Epithelial cell of esophagus (primary cell): ENCODE results near the gene PDE6C.

Experiments
- DNase-seq: peaks from one replicate; pipeline ENCODE4 v3.0.0; 2010; ENCODE audit warnings: low read depth
- H3K4me3 ChIP-seq: 2 replicates; pipeline ENCODE4 v1.5.1; 2011; ENCODE audit warnings: mild to moderate bottlenecking, low read length, control low read depth
- CTCF ChIP-seq: IDR thresholded peaks from 2 replicates; pipeline ENCODE4 v1.5.1; 2011; ENCODE audit warnings: low read depth, mild to moderate bottlenecking, low read length, control low read depth, inconsistent platforms; ENCODE audit not compliant: insufficient read depth; ENCODE audit errors: missing control alignments

The PDE6C gene

GRCh38 chr10:93710333-93710909 is 98.1 kb downstream of the PDE6C start:
- no peak overlapping the region for H3K4me3 ChIP-seq
- DNase-seq = no peak
- no peak for TF ChIP-seq CTCF

DNA sequence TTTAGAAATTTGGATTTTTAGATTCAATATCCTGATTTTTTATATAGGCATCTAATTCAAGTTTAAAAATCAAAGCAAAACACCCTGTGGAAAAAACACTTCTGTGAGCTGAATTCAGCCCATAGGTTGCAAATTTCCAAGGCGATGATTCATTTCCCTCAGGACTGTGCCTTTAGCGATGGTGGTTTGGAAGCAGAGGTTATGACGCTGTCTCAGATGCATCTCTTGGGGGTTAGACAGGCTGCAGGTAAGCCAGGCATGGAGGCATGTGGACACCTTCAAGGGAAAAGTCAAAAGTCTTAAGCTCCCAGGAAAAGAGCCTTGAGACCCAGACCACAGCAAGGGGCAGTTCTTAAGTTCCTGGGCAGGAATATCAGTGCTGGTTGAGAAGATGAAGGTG is 99.6 kb downstream of the PDE6C start:
- TF ChIP-seq CTCF = no peak
- DNase-seq = peak; percentile 40
- H3K4me3 ChIP-seq = no peak overlapping the region

DNA sequence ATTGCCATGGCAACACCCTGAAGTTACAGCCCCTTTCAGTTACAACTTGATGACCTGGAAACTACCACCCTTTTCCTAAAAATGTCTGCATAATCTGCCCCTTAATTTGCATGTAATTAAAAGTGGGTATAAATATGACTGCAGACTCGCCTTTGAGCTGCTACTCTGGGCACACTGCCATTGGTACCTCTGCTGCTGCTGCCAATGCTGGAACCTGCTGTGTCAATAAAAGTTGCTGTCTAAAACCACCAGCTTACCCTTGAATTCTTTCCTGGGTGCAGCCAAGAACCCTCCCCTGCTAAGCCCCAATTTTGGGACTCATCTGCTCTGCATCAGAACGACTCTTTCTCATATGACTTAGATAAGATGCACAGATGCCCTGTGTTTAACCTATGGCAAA is 100.3 kb downstream of the PDE6C start:
- no peak overlapping the region for H3K4me3 ChIP-seq
- TF ChIP-seq CTCF = no peak
- DNase-seq = no peak

DNA sequence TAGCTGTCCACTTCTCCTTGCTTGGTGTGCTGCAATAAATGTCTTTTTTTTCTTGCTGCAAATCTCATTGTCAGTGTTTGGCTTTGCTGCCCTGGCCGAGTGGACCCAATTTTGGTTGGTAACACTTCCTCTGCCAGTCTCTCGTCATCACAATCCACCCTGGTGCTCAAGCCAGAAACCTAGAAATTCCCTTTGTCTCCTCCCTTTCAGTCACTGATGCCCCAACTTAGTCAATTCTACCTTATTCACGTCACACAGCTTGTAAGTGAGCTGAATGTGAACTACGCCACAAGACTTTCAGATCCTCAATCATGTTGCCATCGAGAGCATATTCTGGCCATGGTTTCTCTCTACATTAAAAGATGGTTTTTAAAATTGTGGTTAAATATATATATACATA is 103.0 kb downstream of the PDE6C start:
- H3K4me3 ChIP-seq = no peak overlapping the region
- DNase-seq = no peak
- no peak for TF ChIP-seq CTCF
